Measurements from ENCODE around the gene RBL2.
"Not testable (repeated sequence)": the region's sequence is repeated elsewhere in the genome, so short reads cannot be mapped to it uniquely, and the experiment has no call there.

The RBL2 gene

DNA sequence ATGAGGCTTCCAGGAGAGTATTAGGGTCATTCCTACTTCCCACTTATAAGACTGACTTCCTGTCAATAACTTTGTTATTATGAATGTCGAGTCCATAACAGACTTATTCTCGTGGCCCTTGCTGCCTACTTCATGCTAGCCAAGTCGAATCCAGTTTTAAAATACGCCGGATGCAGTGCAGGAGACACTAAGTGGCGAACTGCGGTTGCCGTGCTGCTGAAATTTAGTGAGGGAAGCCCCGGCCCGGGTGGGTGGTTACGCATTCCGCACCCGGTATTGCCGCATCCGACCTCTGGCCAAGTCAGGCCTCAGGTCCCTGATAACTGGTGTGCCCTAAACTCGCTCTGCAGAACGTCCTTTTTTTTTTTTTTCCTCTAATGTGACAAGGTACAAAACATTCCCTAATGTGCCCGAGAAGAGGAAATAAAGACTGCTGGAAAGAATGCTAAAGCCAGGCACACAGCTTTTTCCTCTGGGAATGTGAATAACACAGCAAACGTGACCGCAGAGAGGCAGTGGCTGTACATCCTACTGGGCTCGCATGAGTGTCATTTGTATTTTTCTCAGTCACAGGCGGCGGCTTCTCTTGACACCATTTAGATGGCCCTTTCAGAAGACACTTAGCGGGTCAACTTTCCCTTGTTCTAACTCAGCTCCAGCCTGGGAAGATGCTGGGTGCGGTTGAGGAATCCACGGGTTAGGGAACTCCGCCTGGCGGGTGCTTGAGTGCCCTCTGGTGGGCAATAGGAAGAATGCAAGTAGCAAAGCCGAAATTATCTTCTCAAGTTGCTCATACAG is 75.8 kb downstream of the RBL2 start:
- peak; percentile 36 to 74 for DNase-seq

DNA sequence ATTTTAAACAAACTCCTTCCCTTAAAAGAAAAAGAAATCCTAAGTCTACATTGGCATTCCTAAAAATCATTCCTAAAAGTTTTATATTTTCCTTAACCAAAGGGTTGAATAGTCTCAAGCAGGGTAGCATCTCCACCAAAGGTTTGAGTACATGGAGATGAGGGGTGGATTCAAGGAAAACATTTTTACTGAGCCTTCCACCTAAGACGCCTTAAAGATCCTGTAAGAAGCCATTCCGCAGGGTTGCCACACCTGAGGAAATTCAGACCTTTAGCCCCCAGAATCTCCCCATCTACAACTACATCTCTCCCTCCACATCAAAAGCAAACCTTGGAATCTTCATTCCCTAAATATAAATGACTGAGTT is 76.4 kb downstream of the RBL2 start:
- no peak for DNase-seq

- DNase-seq, result no peak
Observed at GRCh38 chr16:53511084-53511402, 76.8 kb downstream of the RBL2 start.

GRCh38 chr16:53511403-53512280 is 77.4 kb downstream of the RBL2 start:
- no peak for DNase-seq

- DNase-seq, result not testable (repeated sequence)
Observed at GRCh38 chr16:53512795-53513194, 78.5 kb downstream of the RBL2 start.

DNA sequence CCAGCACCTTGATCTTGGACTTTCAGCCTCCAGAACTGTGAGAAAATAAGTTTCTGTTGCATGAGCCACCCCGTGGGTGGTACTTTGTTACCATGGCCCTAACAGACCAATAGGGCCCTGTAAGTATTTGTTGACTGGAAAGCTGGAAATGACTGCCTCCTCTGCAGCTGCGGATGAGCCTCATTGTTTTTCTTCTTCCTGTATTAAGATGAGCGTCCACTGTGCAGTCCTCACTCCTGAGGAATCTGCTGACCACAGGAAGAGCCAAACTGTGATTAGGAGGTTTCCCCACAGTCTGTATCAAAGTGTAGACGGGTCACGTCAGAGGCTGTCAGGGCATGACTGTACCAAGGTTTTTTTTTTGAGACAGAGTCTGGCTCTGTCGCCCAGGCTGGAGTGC is 81.0 kb downstream of the RBL2 start:
- no peak for DNase-seq

DNA sequence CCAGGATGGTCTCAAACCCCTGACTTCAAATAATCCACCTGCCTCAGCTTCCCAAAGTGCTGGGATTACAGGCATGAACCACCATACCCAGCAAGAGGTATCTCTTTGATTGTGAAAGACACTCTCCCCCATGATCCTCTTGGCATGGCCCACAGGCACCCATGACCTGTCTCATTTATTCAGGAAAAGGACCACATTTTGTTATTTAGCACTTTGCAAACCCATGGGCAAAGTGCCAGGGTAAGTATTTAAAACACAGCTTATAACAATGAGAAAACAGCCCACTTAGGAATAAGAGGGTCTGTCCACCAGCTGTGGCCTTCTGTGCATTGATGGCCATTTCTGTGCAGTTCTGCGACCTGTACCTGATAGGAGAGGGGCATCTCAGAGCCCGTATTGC is 81.5 kb downstream of the RBL2 start:
- no peak for DNase-seq

GRCh38 chr16:53517851-53518250 is 83.6 kb downstream of the RBL2 start:
- DNase-seq, result no peak

DNA sequence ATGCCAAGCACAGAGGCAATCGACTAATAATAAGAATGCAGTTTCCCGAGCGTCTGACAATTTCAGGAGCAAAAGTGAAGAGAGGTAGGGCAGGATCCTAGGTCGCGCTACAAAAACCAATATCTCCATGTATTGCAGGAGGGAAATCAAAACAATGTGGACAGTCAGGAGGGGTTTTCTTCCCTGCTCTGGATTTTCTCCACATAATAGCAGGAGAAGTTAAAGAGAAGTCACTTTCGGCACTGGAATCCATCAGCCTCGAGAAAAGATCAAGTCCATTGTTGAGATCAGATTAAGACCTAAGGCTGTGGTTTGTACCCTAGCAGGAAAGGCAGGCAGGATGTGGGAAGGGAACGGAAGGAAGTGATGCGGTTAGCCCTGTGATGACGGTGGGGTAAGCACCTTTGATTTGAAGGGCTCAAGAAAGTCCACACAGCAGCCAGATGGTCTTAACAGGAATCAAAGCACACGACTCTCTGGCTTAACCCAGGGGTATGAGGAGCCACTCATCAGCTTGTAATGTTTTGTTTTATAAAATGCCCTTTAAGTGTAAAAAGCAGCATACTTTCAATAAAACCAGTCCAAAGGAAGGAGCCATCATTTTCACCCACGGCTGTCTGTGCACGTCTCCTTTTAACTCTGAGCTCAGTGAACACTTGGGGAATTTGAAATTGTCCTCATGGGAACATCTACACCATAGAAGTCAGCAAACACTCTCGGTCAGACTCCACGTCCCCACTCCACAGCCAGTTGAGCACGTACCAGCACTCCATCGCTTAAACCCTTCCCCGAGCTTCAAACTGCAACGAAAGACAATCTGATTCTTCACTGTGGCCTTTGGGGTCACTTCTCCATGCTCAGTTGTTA is 84.5 kb downstream of the RBL2 start:
- DNase-seq, result no peak

- no peak for DNase-seq
Observed at GRCh38 chr16:53519417-53520091, 85.3 kb downstream of the RBL2 start.

DNA sequence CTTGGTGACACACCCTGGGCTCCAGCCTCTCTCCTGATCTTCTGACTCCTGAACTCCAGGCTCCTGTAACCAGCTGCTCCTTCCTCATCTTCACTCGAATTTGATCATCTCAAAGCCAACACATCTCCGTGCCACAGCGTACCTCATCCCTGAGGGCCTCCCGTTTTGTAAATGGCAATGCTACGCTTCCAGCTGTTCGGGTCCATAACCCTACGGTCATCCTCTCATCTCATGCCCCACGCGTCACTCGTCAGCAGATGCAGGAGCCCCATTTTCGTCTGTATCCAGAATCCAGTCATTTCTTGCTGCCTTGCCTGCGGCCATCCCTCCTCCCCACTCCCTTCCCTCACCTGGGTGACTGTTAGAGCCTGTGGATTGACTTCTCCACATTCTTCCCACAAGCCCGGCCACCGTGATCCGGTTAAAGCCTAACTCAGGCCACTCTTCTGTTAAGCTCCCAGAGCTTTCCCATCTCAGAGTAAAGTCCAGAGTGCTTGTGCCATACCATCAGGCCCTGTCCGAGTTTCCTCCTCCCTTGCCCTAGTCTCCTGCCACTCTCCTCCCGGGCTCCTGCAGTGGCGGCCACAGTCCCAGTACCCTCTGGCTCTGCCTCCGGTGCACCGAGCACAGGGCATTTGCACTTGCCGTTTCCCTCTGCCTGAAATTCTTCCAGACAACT is 89.0 kb downstream of the RBL2 start:
- DNase-seq, result no peak

DNA sequence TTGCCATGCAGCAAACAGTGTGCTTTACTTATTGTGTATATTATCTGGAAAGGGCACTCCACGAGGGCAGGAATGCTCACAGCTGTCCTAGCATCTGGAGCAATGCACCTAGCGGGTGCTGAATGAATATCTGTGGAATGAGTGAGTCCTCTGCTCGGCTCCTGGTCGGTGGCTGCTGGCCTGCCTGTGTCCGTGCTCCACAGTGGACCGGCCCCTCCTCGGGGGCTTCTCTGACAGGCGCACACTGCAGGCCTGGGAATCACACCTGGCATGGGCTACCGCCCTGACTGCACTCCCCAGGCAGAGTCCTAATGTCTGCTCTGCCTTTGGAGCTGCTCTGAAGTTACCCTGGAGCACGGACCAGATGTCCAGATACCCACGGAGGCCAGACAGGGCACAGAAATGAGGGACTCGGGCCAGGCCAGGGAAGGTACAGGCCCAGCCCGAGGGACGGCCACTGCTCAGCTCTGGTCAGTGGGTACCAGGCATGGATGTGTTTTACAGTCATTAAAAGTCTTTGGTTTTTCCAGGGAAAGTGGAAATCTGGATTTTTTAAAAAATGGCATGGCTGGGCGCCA is 89.8 kb downstream of the RBL2 start:
- no peak for DNase-seq

- no peak for DNase-seq
Observed at GRCh38 chr16:53528797-53529196, 94.5 kb downstream of the RBL2 start.

- no peak for DNase-seq
Observed at GRCh38 chr16:53529513-53529912, 95.2 kb downstream of the RBL2 start.

DNA sequence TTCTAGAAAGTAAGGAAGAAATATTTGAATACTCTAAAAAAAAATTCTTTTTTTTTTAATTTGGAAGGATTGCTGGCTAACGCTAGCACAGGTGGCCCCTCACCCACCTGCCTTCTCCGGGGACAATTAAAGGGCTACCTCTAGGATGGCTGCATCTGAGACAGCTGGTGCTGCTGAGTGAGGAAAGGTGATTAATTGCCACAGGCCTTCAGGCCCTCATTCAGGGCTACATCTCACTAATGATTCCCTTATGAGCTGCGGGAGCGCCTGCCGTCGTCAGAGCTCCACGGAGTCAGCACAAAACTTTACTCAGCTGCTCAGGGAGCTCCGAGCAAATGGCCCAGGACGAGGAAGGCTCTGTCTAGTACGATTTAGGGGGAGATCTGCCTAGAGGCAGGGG is 95.8 kb downstream of the RBL2 start:
- no peak for DNase-seq

- DNase-seq, result no peak
Observed at GRCh38 chr16:53530741-53531140, 96.5 kb downstream of the RBL2 start.

DNA sequence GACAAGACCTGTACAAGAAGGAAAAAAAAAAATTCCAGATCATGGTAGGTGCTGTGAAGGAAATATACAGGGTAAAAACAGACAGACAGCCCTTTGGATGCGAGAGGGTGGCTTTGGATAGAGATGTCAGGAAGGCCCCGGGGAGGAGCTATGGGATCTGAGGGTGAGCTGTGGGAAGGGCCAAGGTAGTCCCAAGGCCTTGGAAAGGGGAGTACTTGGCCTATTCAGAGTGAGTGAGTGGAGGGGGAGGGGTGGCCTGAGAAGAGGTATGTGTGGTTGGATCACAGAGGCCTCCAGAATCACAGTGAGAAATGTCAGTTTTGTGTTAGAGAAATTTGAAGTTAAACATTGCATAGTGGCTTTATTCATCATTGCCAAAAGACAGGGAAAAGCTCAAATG is 99.9 kb downstream of the RBL2 start:
- DNase-seq, result no peak

DNA sequence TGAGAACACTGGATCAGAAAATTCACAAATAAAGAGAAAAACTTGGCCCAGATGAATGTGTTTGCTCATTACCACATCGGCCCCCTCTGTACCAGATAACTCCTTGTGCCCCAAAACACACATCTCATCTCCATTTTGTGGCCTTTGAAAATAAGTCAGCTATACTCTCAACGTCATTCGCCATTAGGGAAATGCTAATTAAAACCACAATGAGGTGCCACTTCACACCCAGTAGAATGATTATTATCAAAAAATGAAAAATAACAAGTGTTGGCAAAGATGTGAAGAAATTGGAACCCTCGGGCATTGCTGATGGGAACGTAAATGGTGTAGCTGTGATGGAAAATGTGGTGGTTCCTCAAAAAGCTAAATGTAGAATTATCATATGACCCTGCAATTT is 103.4 kb downstream of the RBL2 start:
- DNase-seq, result no peak

- DNase-seq, result not testable (repeated sequence)
Observed at GRCh38 chr16:53539346-53539745, 105.1 kb downstream of the RBL2 start.

GRCh38 chr16:53539759-53540718 is 105.8 kb downstream of the RBL2 start:
- DNase-seq, result not testable (repeated sequence)
